Endothelial cell of umbilical vein (primary cell): ENCODE data around the gene RIC8B.

Experiments
- EZH2 ChIP-seq: IDR thresholded peaks from 2 replicates; pipeline ENCODE4 v1.6.1; 2012; ENCODE audit warnings: borderline replicate concordance, low read depth, mild to moderate bottlenecking, moderate library complexity, low read length, inconsistent platforms; ENCODE audit not compliant: severe bottlenecking
- GATA2 ChIP-seq: IDR thresholded peaks from 2 replicates; pipeline ENCODE4 v1.7.0; 2011; ENCODE audit warnings: low read depth, mild to moderate bottlenecking, moderate library complexity, mixed read lengths, low read length; ENCODE audit not compliant: insufficient read length, insufficient read depth
- JUN ChIP-seq: IDR thresholded peaks from 2 replicates; pipeline ENCODE4 v1.6.1; 2011; ENCODE audit warnings: borderline replicate concordance, low read depth; ENCODE audit not compliant: insufficient read length, insufficient read depth
- POLR2A ChIP-seq: IDR thresholded peaks from 2 replicates; pipeline ENCODE4 v1.6.1; 2012; ENCODE audit warnings: low read depth, mild to moderate bottlenecking, control low read depth, low read length
- POLR2AphosphoS5 ChIP-seq: IDR thresholded peaks from 2 replicates; pipeline ENCODE4 v1.6.1; 2012; ENCODE audit warnings: low read depth, mild to moderate bottlenecking, control low read depth, low read length, moderate library complexity; ENCODE audit not compliant: insufficient read depth
- TF ChIP-seq, protein P1 (sequence below), 2 donors: IDR thresholded peaks; 1 replicate in 1 of 2; 2 replicates in 1 of 2; pipeline ENCODE4 v1.5.1; 2011; ENCODE audit warnings: low read length in 2 of 2, mild to moderate bottlenecking in 2 of 2, moderate library complexity in 2 of 2, control low read depth in 1 of 2, inconsistent platforms in 1 of 2, low read depth in 1 of 2; ENCODE audit not compliant: insufficient read depth in 1 of 2; ENCODE audit errors: extremely low read depth in 1 of 2
- TF ChIP-seq, protein P2 (sequence below): IDR thresholded peaks from 2 replicates; pipeline ENCODE4 v1.6.1; 2011; ENCODE audit not compliant: insufficient read depth, insufficient read length

DNA sequence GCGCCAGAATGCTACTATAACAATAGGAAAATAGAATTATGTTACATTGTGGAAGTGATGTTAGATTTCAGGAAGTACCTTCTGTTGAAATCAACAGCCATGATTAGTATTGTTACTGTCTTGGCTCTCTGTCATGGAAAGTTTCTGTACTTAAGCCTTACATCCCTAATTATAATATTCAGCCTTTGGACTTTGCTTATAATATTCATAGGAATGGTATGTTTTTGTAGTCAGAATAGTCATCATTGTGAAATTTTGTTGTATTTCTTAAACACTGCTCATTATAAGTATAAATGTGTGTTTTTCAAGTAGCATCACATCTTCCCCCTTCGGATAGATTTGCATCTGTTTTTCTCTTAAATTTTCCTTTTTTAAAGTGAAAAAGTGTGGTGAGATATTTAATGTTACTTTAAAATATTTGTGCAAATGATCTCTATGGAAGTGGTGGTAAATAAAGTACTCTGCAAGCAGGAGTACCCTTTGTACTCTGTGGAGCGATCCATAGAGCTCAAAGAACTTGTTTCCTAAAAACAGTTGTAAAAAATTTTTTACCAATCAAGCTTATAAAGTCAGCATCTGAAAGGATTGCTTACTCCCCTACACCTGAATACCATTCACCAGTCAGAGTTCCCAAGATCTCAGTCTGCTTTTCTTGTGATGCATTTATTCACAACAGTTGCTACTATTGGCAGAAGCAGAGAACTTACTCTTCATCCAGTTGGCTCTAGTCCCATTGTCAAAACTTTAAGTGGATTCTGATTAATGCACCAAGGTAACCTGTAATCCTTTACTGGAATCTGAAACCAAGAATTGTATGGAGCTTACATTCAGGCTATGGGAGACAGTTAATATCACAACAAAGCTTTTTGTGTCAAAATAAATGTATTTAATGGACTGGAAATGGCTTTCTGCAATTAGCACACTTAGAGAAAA is 87.8 kb downstream of the RIC8B start:
- TF ChIP-seq, protein P1, sequence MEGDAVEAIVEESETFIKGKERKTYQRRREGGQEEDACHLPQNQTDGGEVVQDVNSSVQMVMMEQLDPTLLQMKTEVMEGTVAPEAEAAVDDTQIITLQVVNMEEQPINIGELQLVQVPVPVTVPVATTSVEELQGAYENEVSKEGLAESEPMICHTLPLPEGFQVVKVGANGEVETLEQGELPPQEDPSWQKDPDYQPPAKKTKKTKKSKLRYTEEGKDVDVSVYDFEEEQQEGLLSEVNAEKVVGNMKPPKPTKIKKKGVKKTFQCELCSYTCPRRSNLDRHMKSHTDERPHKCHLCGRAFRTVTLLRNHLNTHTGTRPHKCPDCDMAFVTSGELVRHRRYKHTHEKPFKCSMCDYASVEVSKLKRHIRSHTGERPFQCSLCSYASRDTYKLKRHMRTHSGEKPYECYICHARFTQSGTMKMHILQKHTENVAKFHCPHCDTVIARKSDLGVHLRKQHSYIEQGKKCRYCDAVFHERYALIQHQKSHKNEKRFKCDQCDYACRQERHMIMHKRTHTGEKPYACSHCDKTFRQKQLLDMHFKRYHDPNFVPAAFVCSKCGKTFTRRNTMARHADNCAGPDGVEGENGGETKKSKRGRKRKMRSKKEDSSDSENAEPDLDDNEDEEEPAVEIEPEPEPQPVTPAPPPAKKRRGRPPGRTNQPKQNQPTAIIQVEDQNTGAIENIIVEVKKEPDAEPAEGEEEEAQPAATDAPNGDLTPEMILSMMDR (IDR thresholded peaks at IDR 0.05; ENCODE audit: extremely low read depth in 1 of 2, insufficient read depth in 1 of 2, low read depth in 1 of 2, low read length in 2 of 2), result no peak
- TF ChIP-seq JUN (no peak), POLR2A (no peak), POLR2AphosphoS5 (no peak), EZH2 (no peak), GATA2 (no peak)
- TF ChIP-seq, protein P2, sequence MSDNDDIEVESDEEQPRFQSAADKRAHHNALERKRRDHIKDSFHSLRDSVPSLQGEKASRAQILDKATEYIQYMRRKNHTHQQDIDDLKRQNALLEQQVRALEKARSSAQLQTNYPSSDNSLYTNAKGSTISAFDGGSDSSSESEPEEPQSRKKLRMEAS, result no peak
